H1 (cell line): ENCODE data around the gene MAPKAP1. TPM values are rescaled to one million over a fixed set of nuclear protein-coding genes. Genes with fewer than 3 reads are reported as not detected.

Experiments
- CTCF ChIA-PET: fragments of 300-600 bp; sonication (Branson Sonifier 250); formaldehyde crosslinking; loops from one replicate; lab custom pipeline; 2021; ENCODE audit not compliant: partially characterized antibody; lab: Charles Lee
- POLR2A ChIA-PET: fragments of 300-600 bp; sonication (Branson Sonifier 250); formaldehyde crosslinking; loops from one replicate; lab custom pipeline; 2021; ENCODE audit warnings: inconsistent platforms; ENCODE audit not compliant: partially characterized antibody; lab: Charles Lee
- DNase-seq, 2 experiments: peaks; one replicate each; pipeline versions ENCODE4 v3.0.0 to v3.0.0-alpha.2; 2010 to 2022; ENCODE audit warnings: low spot score in 2 of 2, low read depth in 1 of 2, mixed read lengths in 1 of 2
- FAIRE-seq: peaks from 2 replicates; lab custom pipeline; 2011; peaks lifted over from hg19 to GRCh38; lab: Jason Lieb, UNC
- H2AFZ ChIP-seq: 2 replicates; pipeline ENCODE4 v1.8.1; 2012; ENCODE audit warnings: low read length, inconsistent platforms
- H2AK5ac ChIP-seq: 2 replicates; pipeline ENCODE4 v1.6.1; 2013; ENCODE audit warnings: low read depth, low read length
- H2BK120ac ChIP-seq: replicated peaks from 2 replicates; pipeline ENCODE3; 2013; ENCODE audit warnings: low read depth, low read length, inconsistent platforms
- H2BK12ac ChIP-seq: 2 replicates; pipeline ENCODE4 v1.6.1; 2013; ENCODE audit warnings: low read depth, low read length
- H2BK15ac ChIP-seq: 2 replicates; pipeline ENCODE4 v1.6.1; 2013; ENCODE audit warnings: low read length
- H2BK20ac ChIP-seq: 2 replicates; pipeline ENCODE4 v1.6.1; 2013; ENCODE audit warnings: low read length
- H2BK5ac ChIP-seq: 2 replicates; pipeline ENCODE4 v1.6.1; 2013; ENCODE audit warnings: low read depth, low read length
- H3K14ac ChIP-seq: 2 replicates; pipeline ENCODE4 v1.6.1; 2013; ENCODE audit warnings: inconsistent platforms; ENCODE audit not compliant: insufficient read length
- H3K18ac ChIP-seq: 2 replicates; pipeline ENCODE4 v1.6.1; 2013; ENCODE audit warnings: low read length; ENCODE audit errors: extremely low read depth
- H3K23ac ChIP-seq: 2 replicates; pipeline ENCODE4 v1.6.1; 2013; ENCODE audit warnings: inconsistent platforms; ENCODE audit not compliant: insufficient read length
- H3K23me2 ChIP-seq: 2 replicates; pipeline ENCODE4 v1.6.1; 2013; ENCODE audit warnings: low read depth, low read length
- H3K27ac ChIP-seq: 2 replicates; pipeline ENCODE4 v1.6.1; 2011; ENCODE audit warnings: low read depth, low read length, inconsistent platforms
- H3K27me3 ChIP-seq, 4 experiments: replicated peaks in 1 of 4; 1 replicate in 1 of 4; 2 replicates in 3 of 4; pipeline versions ENCODE4 v1.6.1 to v1.8.1; 2011 to 2013; ENCODE audit warnings: low read length in 3 of 4, mild to moderate bottlenecking in 3 of 4, inconsistent platforms in 2 of 4, mixed read lengths in 2 of 4, moderate library complexity in 1 of 4; ENCODE audit not compliant: control insufficient read depth in 3 of 4, insufficient read depth in 3 of 4; ENCODE audit errors: extremely low read depth in 1 of 4
- H3K36me3 ChIP-seq, 4 experiments: 2 replicates each; pipeline versions ENCODE4 v1.6.1 to v1.8.1; 2011 to 2013; ENCODE audit warnings: mild to moderate bottlenecking in 4 of 4, low read length in 3 of 4, moderate library complexity in 2 of 4, control low read depth in 1 of 4, inconsistent platforms in 1 of 4; ENCODE audit not compliant: insufficient read depth in 4 of 4, control insufficient read depth in 2 of 4
- H3K4ac ChIP-seq: replicated peaks from 2 replicates; pipeline ENCODE3; 2013; ENCODE audit warnings: low read length, low read depth, mixed read lengths, inconsistent platforms; ENCODE audit not compliant: insufficient read length
- H3K4me1 ChIP-seq, 4 experiments: replicated peaks in 1 of 4; 1 replicate in 1 of 4; 2 replicates in 3 of 4; pipeline versions ENCODE4 v1.6.1 to v1.8.1; 2011 to 2013; ENCODE audit warnings: low read length in 3 of 4, inconsistent platforms in 2 of 4, mixed read lengths in 1 of 4; ENCODE audit not compliant: insufficient read depth in 4 of 4, control insufficient read depth in 3 of 4
- H3K4me2 ChIP-seq, 2 experiments: 2 replicates each; pipeline versions ENCODE4 v1.6.1 to v1.8.1; 2011 to 2013; ENCODE audit warnings: low read depth in 2 of 2, low read length in 2 of 2, control low read depth in 1 of 2, inconsistent platforms in 1 of 2, mild to moderate bottlenecking in 1 of 2; ENCODE audit not compliant: insufficient read depth in 1 of 2
- H3K4me3 ChIP-seq, 4 experiments: fragments of 200-600, 300-600 bp in 1 of 4; sonication (generic), shearing (Covaris generic), sonication (Bioruptor Twin) in 1 of 4; 2 replicates each; pipeline versions ENCODE4 v1.5.1 to v1.8.1; 2011 to 2016; ENCODE audit warnings: low read length in 4 of 4, low read depth in 3 of 4, control low read depth in 2 of 4, inconsistent platforms in 2 of 4, mild to moderate bottlenecking in 2 of 4, mixed read lengths in 1 of 4, moderate library complexity in 1 of 4; ENCODE audit not compliant: insufficient read depth in 2 of 4; ENCODE audit errors: extremely low read depth in 1 of 4
- H3K56ac ChIP-seq: replicated peaks from 2 replicates; pipeline ENCODE3; 2013; ENCODE audit warnings: low read depth, mild to moderate bottlenecking, mixed read lengths, low read length, inconsistent platforms; ENCODE audit not compliant: insufficient read length
- H3K79me1 ChIP-seq: 2 replicates; pipeline ENCODE4 v1.6.1; 2013; ENCODE audit warnings: low read depth, low read length, control low read depth
- H3K79me2 ChIP-seq, 2 experiments: 2 replicates each; pipeline versions ENCODE4 v1.6.1 to v1.8.1; 2012 to 2013; ENCODE audit warnings: low read length in 2 of 2, mild to moderate bottlenecking in 2 of 2, inconsistent platforms in 1 of 2; ENCODE audit not compliant: insufficient read depth in 2 of 2, control insufficient read depth in 1 of 2
- H3K9ac ChIP-seq, 4 experiments: replicated peaks in 1 of 4; 1 replicate in 1 of 4; 2 replicates in 3 of 4; pipeline versions ENCODE4 v1.6.1 to v1.8.1; 2011 to 2013; ENCODE audit warnings: low read depth in 3 of 4, low read length in 3 of 4, control low read depth in 2 of 4, mild to moderate bottlenecking in 2 of 4, moderate library complexity in 2 of 4, inconsistent platforms in 1 of 4; ENCODE audit errors: extremely low read depth in 1 of 4
- H3K9me3 ChIP-seq, 2 experiments: 2 replicates each; pipeline versions ENCODE4 v1.6.1 to v1.8.1; 2012 to 2013; ENCODE audit warnings: mild to moderate bottlenecking in 2 of 2, moderate library complexity in 2 of 2, control low read depth in 1 of 2, inconsistent platforms in 1 of 2, low read depth in 1 of 2, low read length in 1 of 2, mixed read lengths in 1 of 2; ENCODE audit not compliant: insufficient read depth in 2 of 2
- H4K20me1 ChIP-seq, 2 experiments: replicated peaks in 1 of 2; 2 replicates each; pipeline versions ENCODE3 to v1.8.1; 2011 to 2013; ENCODE audit warnings: inconsistent platforms in 2 of 2, low read length in 2 of 2, mild to moderate bottlenecking in 1 of 2; ENCODE audit not compliant: insufficient read depth in 2 of 2, control insufficient read depth in 1 of 2
- H4K5ac ChIP-seq: 2 replicates; pipeline ENCODE4 v1.6.1; 2013; ENCODE audit warnings: low read length, low read depth, mixed read lengths, inconsistent platforms; ENCODE audit not compliant: insufficient read length
- H4K8ac ChIP-seq: 2 replicates; pipeline ENCODE4 v1.8.0; 2013; ENCODE audit warnings: mild to moderate bottlenecking, moderate library complexity, low read length, inconsistent platforms; ENCODE audit not compliant: insufficient read depth; ENCODE audit errors: extremely low read depth
- H4K91ac ChIP-seq: replicated peaks from 2 replicates; pipeline ENCODE3; 2013; ENCODE audit warnings: low read length, mixed read lengths, inconsistent platforms; ENCODE audit not compliant: insufficient read length
- CEBPB ChIP-seq: IDR thresholded peaks from 2 replicates; pipeline ENCODE4 v1.6.1; 2012; ENCODE audit warnings: low read depth, low read length
- HDAC6 ChIP-seq: IDR thresholded peaks from one replicate; pipeline ENCODE4 v1.7.1; 2012; ENCODE audit warnings: low read depth, mild to moderate bottlenecking, inconsistent platforms, low read length, moderate library complexity
- POLR2AphosphoS5 ChIP-seq: IDR thresholded peaks from 2 replicates; pipeline ENCODE4 v1.6.1; 2011; ENCODE audit warnings: low read depth, low read length
- SIN3A ChIP-seq, 2 experiments: IDR thresholded peaks in 1 of 2; conservative IDR thresholded peaks in 1 of 2; 2 replicates each; pipeline ENCODE4 v1.6.1; 2011 to 2012; ENCODE audit warnings: low read length in 2 of 2, improper control_type of control experiment in 1 of 2, low read depth in 1 of 2, mild to moderate bottlenecking in 1 of 2
- TBP ChIP-seq: IDR thresholded peaks from 2 replicates; pipeline ENCODE4 v1.6.1; 2011; ENCODE audit warnings: low read depth, low read length, improper control_type of control experiment
- TEAD4 ChIP-seq: IDR thresholded peaks from 2 replicates; pipeline ENCODE4 v1.6.1; 2012; ENCODE audit warnings: low read depth, low read length, inconsistent platforms, mixed read lengths
- WGBS, 2 experiments: shearing (Covaris generic) in 1 of 2; methylation state at CpG; one replicate each; pipeline versions ENCODE4 v1.1.6 to v1.1.7; 2013 to 2015; ENCODE audit warnings: low lambda C conversion rate in 2 of 2, mixed read lengths in 2 of 2, inconsistent platforms in 1 of 2, low coverage in 1 of 2, missing lambda C conversion rate in 1 of 2; ENCODE audit not compliant: insufficient replicate concordance in 2 of 2, insufficient coverage in 1 of 2, insufficient read length in 1 of 2; ENCODE audit errors: extremely low coverage in 1 of 2, missing lambda C conversion rate in 1 of 2; 5-methylcytosine and 5-hydroxymethylcytosine counted together
- polyA plus RNA-seq, 7 experiments: library from polyadenylated mRNA; depleted of rRNA in 3 of 7; stranded (reverse) in 5 of 7; unstranded in 2 of 7; fragments of >200 nt in 5 of 7; fragments of 200-250 nt in 2 of 7; gene quantifications; 1 replicate in 5 of 7; 2 replicates in 1 of 7; 4 replicates in 1 of 7; pipeline versions ENCODE4 v1.2.1 to v1.2.3, GENCODE V29; 2011 to 2013; ENCODE audit warnings: missing spikeins in 2 of 7, mixed read lengths in 2 of 7
- total RNA-seq: library from RNA; stranded (reverse); fragmentation: NEBNext Ultra II Directional; extraction: Animal tissue kit (Norgen Biotek cat#: 25700); gene quantifications from 2 replicates; pipeline ENCODE4 v1.2.1, GENCODE V29; 2021
- TF ChIP-seq, protein P1 (sequence below): IDR thresholded peaks from 2 replicates; pipeline ENCODE4 v1.6.1; 2012; ENCODE audit warnings: inconsistent platforms

Gene MAPKAP1
- total and polyA plus RNA-seq, 2 of the 8 experiments (the other 6 are each of a cell fraction or from before 2014, with no cell fraction given), result 79.2 to 140 TPM

DNA sequence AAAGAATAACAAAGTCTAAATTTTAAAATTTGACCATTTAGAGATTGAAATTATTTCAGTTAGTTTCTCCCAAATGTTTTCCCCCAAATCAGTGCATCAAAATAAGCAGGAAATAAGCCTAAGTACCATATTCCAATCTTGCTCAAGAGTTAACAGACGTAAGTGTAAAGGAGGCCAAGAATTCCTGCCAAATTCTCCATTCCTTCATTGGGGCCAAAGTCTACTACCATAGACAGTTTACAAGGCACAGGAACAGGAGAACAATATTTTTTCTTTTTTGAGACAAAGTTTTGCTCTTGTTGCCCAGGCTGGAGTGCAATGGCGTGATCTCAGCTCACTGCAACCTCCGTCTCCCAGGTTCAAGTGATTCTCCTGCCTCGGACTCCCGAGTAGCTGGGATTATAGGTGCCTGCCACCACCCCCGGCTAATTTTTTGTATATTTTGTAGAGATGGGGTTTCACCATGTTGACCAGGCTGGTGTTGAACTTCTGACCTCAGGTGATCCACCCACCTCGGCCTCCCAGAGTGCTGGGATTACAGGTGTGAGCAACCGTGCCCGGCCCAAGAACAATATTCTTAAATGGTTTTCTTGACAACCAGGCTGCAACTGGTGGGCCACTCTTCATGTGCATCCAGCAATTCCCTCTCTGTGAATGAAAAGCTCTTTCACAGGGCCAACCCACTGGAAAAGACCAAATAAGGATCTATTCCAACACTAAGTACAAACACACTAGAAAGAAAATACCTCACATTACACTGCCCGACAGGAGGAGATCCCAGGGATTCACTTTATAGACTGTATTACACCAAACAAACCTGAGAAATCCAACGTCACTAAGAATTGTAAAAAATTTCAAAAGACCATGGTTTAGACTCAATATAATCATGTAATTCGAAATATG, 127.7 kb downstream of the MAPKAP1 start:
- Histone ChIP-seq H3K23me2 (no peaks in the 10 kb centered on the region), H2BK20ac (no peak overlapping the region), H3K4ac (no peak overlapping the region), H2BK5ac (no peak overlapping the region), H3K4me3 (no peak overlapping the region), H4K20me1 (no peaks in the 10 kb centered on the region), H2AK5ac (no peak overlapping the region), H3K14ac (no peak overlapping the region), H3K9ac (no peak overlapping the region), H2BK120ac (no peak overlapping the region), H2BK12ac (no peak overlapping the region), H3K4me2 (no peak overlapping the region), H4K91ac (no peak overlapping the region), H3K23ac (no peak overlapping the region), H4K8ac (no peak overlapping the region), H4K5ac (no peak overlapping the region), H3K27me3 (no peaks in the 10 kb centered on the region), H3K56ac (no peak overlapping the region), H3K36me3 (peaks cover 0 to 9% (median 0%) of the 10 kb centered on the region in 4 experiments; a peak in 3 of 8 replicates), H3K27ac (no peak overlapping the region), H3K9me3 (peaks cover 11 to 16% of the 10 kb centered on the region in 2 experiments), H2BK15ac (no peak overlapping the region), H3K4me1 (no peaks in the 10 kb centered on the region), H3K79me1 (no peaks in the 10 kb centered on the region), H3K18ac (no peak overlapping the region), H3K79me2 (peaks cover 0 to 2% of the 10 kb centered on the region in 2 experiments; a peak in 1 of 4 replicates), H2AFZ (no peak overlapping the region)
- FAIRE-seq, result no peak
- ChIA-PET POLR2A (no interaction called here), CTCF (no interaction called here)
- 93% methylated on average over 12 of the region's 12 CpGs; no CpG with 5 or more reads in 1 of the 2 experiments for WGBS, 2 experiments
- no peak for DNase-seq
- TF ChIP-seq POLR2AphosphoS5 (no peak), CEBPB (no peak), HDAC6 (no peak), TEAD4 (no peak), SIN3A (conservative IDR thresholded peaks at IDR 0.05 in 1 of 2, IDR thresholded peaks at IDR 0.05 in 1 of 2; ENCODE audit: low read depth in 1 of 2, low read length in 2 of 2) (no peak), TBP (no peak)
- TF ChIP-seq, protein P1, sequence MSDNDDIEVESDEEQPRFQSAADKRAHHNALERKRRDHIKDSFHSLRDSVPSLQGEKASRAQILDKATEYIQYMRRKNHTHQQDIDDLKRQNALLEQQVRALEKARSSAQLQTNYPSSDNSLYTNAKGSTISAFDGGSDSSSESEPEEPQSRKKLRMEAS, result no peak
